Upper lobe of left lung (tissue), 4 donors: ENCODE measurements around the gene SDHC.

Source experiments
- CTCF ChIP-seq, 6 experiments: fragments of 450-650 bp in 4 of 6; fragments of 200-600 bp in 2 of 6; sonication (generic) in 2 of 6; IDR thresholded peaks; one replicate each; pipeline ENCODE4 v1.5.1; 2016 to 2019; ENCODE audit warnings: antibody characterized with exemption in 6 of 6
- EP300 ChIP-seq, 4 donors: sonication (generic); formaldehyde crosslinking; IDR thresholded peaks; one replicate each; pipeline ENCODE4 v1.5.1; 2017; ENCODE audit warnings: antibody characterized with exemption in 4 of 4, control low read depth in 2 of 4
- POLR2A ChIP-seq, 4 donors: fragments of 450-650 bp; IDR thresholded peaks; one replicate each; pipeline ENCODE4 v1.5.1; 2016 to 2017; ENCODE audit warnings: antibody characterized with exemption in 4 of 4, mild to moderate bottlenecking in 2 of 4
- POLR2AphosphoS5 ChIP-seq, 2 donors: sonication (generic); formaldehyde crosslinking; IDR thresholded peaks; one replicate each; pipeline ENCODE4 v1.5.1; 2017; ENCODE audit warnings: antibody characterized with exemption in 2 of 2

- TF ChIP-seq POLR2A (IDR thresholded peaks at IDR 0.05) = no peak
- TF ChIP-seq EP300 (IDR thresholded peaks at IDR 0.05) = peak in 1 of 4 donors; percentile 48
- TF ChIP-seq POLR2AphosphoS5 (IDR thresholded peaks at IDR 0.05) = no peak
- peak; percentile 58 to 74 (median 66) for TF ChIP-seq CTCF (IDR thresholded peaks at IDR 0.05)
Measured at GRCh38 chr1:161382214-161383019, 68.2 kb downstream of the SDHC start.
